CMK (cell line): ENCODE data around the gene RSPH10B2.
"Not testable (repeated sequence)": the region's sequence is repeated elsewhere in the genome, so short reads cannot be mapped to it uniquely, and the experiment has no call there.

Experiments
- DNase-seq: peaks from one replicate; pipeline ENCODE4 v3.0.0-alpha.2; 2010; ENCODE audit warnings: low read depth

Gene RSPH10B2

DNA sequence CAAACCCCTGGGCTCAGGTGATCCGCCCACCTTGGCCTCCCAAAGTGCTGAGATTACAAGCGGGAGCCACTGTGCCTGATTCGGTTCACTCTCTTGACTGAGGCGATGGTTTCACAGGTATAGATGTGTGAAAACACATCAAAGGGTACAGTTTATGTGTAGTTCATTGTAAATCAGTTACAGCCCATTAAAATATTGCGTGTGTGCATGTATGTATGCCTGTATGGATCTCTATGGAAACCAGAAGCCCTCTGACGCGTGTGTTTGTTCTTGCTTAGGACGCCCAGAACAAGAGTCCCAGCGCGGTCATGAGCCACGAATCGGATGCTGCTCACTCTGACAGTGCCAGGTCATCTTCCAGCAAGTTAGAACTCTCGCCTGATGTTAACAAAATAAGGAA, 35.5 kb downstream of the RSPH10B2 start:
- not testable (repeated sequence) for DNase-seq

DNA sequence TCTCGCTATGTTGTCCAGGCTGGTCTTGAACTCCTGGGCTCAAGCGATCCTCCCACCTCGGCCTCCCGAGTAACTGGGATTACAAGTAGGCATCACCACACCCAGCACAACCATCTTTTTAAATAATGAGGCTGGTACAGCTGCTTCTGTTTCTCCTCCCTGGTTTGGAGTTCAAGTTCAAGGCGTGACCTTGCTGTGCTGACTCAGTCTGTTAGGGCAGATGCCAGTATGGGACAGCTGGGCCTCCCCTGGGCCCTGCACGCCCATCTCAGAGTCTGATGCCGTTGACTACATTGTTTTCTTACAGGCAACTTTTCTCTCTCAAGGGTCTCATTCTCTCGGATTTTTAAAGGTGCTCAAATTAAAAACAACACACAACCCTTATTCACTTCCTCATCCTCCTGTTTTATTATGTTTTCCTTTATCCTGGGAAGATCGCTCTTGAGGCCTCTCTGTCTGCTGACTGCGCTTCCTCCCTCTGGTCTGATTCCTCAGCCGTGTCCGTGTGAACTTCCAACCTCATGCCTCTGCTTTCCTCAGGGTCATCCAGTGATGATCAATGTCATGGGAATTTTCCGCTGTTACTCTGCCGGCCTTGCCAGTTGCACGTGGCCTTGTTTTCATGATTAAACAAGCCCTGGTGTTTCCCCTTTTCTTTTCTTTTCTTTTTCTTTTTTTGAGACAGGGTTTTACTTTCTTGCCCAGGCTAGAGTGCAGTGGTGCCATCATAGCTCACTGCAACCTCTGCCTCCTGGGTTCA, 38.4 kb downstream of the RSPH10B2 start:
- not testable (repeated sequence) for DNase-seq

DNA sequence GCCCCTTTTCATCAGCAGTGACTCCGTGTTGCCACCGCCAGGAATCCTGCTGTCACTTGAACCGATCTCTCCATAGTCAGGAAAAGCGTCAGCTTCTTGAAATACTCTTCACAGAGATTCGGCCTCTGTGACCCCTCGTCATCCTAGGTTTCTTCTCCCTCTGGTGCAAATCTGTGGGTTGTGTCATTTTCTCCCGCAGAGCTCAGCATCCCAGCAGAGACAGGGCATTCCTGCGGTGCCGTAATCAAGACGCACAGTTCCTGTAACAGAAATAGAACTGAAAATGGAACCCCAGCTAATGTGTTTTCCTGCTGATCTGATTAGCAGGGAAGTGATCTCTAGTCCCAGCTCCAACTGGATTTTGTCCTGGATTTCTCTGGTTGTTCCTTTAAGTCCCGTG, 40.4 kb downstream of the RSPH10B2 start:
- not testable (repeated sequence) for DNase-seq

DNA sequence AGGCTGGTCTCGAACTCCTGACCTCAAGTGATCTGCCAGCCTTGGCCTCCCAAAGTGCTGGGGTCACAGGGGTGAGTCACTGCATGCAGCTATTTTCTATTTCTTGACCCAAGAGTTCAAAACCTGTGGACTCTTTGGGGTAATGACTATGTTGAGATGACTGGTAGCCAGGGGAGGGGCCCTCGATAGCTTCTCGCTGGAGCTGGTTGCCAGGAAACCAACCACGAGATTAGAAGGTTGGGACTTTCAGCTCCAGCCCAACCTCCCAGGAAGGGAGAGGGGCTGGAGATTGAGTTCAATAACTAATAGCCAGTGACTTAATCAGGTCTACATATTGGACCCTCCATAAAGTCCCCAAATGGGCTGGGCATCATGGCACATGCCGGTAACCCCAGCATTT, 43.3 kb downstream of the RSPH10B2 start:
- not testable (repeated sequence) for DNase-seq

DNA sequence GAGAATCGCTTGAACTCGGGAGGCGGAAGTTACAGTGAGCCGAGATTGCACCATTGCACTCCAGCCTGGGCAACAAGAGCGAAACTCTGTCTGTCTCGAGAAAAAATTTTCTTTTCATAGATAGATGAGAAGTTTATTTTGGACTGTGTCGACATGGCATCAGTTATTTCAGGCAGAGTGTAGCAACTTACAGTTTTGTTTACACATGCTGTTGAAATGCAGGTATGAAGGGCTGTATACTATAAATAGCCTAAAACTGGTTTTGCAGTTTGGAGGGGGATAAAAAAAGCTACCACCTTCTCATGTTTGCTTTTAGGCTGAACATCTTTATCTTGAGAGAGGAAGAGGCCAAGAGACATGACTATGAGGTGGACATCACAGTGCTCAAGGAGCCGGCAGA, 44.1 kb downstream of the RSPH10B2 start:
- DNase-seq: not testable (repeated sequence)

DNA sequence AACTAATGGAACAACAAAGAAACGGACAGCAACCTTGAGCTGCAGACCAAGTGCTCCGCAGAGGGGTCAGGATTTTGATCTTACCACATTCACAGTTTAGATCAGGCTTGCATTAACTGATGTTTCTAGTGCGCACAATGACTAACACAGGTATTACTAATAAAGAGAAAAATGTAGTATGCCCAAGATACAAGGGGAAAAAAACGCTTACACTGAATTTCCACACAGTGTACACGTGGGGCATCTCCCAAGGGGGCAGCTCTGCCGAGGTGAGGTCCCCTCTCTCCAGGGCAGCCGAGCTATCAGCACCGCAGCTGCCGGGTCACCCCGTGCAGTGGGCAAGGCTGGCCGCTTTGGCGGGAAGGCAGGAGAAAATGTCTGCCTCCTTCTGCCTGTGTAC, 46.0 kb downstream of the RSPH10B2 start:
- DNase-seq: not testable (repeated sequence)

DNA sequence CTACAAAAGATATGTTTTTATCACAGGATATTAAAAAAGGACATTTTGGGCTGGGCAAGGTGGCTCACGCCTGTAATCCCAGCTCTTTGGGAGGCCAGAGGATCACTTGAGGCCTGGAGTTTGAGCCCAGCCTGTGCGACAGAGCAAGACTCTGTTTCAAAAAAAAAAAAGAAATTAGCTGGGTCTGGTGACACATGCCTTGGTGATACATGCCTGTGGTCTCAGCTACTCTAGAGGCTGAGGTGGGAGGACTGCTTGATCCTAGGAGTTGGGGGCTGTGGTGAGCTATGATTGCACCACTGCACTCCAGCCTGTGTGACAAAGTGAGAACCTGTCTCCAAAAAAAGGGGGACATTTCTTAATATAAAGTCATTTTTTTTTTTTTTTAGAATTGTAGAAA, 46.4 kb downstream of the RSPH10B2 start:
- DNase-seq: not testable (repeated sequence)

DNA sequence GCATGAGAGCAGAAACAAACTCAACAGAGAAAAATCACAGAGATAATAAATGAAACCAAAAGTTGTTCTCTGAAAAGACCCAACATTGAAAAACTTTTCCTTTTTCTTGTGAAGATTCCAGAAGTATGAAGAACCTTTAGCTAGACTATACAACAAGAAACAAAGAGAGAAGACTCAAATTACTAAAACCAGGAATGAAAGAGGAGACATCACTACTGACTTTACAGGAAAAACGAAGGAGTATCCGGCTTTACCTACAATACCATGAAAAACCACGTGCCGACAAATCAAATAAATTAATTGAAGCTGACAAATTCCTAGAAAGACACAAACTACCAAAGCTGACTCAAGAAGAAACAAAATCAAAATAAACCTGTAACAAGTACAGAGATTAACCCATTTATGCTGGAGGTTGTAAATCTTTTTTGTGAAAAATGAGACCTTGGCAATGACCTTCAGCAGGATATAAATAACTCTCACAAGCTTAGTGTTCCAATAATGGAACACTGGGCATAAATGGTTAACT, 53.6 kb downstream of the RSPH10B2 start:
- not testable (repeated sequence) for DNase-seq

DNA sequence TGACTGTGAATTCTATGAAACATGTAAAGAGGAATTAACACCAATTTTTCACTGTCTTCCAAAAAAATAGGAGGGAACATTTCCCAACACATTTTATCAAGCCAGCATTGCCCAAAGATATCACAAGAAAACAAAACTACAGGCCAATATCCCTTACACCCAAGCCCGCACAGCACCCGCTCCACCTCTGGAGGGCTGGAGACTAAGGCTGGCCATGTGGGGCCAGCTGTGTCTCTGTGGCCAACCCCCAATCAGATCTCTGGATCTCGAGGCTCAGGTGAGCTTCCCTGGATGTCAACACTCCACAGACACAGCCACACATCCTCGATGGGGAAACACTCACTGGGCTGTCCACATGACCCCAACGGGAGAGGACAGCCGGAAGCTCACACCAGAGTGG, 54.1 kb downstream of the RSPH10B2 start:
- DNase-seq: not testable (repeated sequence)

DNA sequence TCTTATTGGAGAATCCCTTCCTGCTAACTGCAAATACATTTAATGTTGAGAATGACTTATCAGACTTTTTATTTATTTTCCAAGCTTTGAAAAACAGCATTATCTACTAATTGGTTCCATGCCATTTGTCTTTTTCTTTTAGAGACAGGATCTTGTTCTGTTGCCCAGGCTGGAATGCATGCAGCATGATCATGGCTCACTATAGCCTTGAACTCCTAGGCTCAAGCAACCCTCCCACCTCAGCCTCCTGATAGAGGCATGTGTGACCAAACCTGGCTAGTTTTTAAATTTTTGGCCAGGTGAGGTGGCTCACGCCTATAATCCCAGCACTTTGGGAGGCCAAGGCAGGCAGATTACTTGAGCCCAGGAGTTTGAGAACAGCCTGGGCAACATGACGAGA, 59.1 kb downstream of the RSPH10B2 start:
- DNase-seq: not testable (repeated sequence)

DNA sequence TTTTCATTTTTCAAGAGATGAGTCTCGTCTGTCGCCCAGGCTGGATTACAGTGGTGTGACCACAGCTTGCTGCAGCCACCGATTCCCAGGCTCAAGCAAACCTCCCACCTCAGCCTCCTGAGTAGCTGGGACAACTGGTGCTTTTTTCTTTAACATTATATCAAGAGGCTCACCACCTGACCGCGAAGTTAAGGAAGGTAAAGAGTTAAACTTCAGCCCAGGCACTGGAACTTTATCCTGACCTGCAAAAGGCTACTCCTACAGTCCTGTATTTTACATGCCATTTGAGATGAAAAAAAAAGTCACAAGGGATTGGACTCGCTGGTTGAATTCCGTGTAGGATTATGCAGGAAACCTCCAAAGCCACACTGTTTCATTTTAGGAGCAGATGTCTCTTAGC, 61.6 kb downstream of the RSPH10B2 start:
- DNase-seq: not testable (repeated sequence)

DNA sequence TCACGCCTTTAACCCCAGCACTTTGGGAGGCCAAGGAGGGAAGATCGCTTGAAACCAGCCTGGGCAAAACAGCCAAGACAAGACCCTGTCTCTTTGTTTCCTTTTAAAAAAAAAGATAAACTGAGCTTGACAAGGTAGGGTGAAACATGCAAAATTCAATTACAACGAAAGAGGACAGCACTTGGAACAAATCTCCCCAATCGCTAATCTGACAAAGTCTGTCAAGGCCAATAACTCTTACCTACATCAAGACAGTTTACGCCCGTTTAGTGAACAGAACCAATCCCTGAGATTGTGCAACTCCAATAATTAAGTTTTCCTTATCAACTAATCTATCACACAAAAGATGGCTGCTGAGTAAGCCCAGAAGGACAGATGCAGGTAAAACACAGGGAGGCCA, 67.7 kb downstream of the RSPH10B2 start:
- not testable (repeated sequence) for DNase-seq

DNA sequence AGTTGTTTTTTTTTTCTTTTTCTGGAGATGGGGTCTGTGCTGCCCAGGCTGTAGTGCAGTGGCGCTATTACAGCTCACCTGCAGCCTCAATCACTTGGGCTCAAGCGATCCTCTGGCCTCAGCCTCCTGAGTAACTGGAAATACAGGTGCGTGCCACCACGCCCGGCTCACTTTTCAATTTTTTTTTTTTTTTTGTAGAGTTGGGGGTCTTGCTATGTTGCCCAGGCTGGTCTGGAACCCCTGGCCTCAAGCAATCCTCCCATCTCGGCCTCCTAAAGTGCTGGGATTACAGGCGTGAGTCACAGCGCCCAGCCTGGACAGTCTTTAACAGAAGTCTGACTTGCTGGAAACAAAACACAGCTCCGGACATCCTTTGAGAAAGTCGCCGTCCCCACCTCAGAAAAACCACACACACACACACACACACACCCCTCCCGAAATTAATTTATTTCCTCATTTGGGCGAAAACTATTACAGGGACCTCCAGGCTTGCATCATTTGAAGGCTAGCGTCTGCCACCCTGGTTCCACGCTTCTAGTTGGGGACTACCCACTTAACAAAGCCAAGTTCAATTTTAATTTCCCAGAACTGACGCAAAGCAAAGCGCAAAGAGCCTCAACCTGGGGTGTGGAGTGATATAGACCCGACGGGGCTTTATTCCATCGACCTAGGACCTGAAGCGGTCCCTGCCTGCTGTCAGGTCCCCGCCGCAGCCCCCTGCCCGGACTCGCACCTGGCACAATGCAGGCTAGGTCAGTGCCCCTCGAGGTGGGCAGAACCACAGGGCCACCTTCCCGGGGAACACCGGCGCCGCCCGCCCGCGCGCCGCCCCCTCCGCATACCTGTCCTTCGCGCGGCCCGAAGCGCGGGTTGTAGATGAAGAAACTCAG, 71.6 kb downstream of the RSPH10B2 start:
- not testable (repeated sequence) for DNase-seq

DNA sequence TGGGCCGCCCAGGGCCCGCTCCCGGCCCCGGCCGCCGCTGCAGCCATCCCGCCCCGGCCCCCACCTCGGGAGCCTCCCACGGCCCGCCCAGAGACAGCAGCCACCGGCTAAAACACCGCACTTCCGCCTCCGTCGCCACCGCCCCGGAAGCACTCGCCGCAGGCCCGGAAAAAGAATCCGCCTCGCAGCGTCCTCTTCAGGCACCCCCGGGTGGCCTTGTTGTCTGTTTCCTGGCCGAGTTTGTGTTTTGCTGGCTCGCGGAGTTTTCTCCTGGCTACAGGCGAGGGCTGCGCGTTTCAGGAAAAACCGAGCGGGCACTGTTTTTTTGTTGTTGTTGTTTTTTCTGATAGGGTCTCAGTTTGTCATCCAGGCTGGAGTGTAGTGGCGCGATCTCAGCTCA, 72.2 kb downstream of the RSPH10B2 start, which contains the start of gene CCZ1B:
Gene CCZ1B, minus strand, starts transcription at position 125 of the 400 bp plus-strand sequence. Its CDS starts 78 bp downstream, at position 47.
- DNase-seq: peak; percentile 53

DNA sequence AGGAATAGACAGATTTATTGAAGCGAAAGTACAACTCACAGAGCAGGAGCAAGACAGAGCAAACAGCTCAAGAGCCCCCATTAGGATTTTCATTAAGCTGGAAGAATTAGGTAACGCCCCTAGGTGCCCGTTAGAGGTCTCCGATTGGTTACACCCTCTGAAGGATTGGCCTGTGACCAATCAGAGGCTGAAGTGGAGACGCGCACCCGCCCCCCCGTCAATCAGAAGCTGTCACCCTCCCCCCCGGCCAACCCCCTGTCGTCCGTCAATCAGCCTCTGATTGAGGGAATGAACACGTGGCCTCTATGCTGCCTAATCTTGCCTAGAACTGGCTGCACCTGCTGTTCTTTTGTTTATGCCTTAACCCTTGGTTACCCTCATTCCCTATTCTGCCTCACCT, 73.3 kb downstream of the RSPH10B2 start:
- DNase-seq: not testable (repeated sequence)

DNA sequence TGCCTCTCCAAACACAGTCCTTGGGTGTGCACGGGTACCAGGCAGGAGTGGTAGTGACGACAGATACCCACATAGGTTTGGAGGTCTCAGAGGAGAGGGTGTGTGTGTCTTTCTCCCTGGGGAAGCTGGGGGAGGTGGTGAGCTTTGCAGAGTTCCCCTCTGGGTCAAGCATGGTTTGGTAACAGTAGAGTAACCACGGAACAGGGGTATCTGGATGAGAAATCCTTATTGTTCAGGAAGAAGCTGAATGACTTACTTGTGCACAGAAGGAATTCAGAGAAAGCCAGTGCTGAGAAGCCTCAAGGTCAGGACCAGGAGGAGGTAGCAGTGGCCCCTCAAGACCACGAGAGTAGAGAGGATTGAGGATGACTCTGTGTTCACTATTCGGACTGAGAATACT, 75.7 kb downstream of the RSPH10B2 start:
- DNase-seq: not testable (repeated sequence)

DNA sequence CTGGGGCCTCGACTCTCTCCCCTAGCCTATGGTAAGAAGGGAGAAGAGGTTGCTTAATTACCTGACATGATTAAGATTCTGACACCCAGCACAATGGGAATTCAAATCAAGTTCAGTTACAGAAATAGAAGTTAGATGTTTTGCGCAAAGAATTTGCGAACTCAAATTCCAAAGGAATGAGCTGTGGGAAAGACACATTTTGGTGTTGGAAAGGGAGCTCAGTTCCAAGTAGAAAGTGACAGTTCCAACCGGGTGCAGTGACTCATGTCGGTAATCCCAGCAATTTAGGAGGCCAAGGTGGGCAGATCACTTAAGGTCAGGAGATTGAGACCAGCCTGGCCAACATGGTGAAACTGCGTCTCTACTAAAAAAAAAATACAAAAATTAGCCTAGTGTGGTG, 76.1 kb downstream of the RSPH10B2 start:
- DNase-seq: not testable (repeated sequence)

DNA sequence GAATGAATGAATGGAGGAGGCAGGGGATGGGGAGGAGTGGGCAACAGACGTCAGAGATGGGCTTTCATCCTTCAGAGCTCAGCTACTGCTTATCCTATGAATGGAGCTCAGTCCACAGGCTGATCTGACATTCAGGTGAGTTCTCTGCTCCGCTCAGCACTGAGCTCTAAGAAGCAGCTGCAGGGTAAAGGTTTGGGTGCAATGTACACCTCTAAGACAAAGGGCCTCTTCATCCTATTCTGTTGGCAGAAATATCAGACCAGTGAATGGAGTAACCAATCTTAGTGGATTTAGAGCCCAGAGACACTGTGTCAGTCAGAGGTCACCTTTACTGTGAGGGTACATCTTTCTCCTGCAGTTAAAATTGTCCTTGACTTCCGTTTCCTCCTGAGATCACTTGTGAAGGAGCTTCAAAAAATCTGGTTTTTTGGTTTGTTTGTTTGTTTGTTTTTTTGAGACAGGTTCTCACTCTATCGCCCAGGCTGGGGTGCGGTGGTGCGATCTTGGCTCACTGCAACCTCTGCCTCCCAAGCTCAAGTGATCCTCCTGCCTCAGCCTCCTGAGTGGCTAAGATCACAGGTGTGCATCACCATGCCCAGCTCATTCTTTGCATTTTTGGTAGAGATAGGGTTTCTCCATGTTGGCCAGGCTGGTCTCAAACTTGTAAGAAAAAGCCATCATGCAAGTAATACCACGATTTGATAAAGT, 77.3 kb downstream of the RSPH10B2 start:
- DNase-seq: no peak

DNA sequence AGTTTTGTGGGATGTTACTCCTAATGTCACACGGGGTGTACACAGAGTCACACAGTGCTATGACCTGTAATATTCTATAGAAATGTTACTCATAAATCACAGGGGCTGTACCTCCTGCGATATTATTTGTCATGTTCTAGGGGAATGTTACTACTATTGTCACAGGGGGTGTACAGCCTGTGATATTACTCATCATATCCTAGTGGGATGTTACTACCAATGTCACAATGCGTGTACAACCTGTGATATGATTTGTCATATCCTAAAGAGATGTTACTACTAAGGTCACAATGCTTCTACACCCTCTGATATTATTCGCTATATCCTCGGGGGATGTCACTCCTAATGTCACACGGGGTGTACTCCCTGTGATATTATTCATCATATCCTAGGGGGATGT, 79.7 kb downstream of the RSPH10B2 start:
- no peak for DNase-seq

DNA sequence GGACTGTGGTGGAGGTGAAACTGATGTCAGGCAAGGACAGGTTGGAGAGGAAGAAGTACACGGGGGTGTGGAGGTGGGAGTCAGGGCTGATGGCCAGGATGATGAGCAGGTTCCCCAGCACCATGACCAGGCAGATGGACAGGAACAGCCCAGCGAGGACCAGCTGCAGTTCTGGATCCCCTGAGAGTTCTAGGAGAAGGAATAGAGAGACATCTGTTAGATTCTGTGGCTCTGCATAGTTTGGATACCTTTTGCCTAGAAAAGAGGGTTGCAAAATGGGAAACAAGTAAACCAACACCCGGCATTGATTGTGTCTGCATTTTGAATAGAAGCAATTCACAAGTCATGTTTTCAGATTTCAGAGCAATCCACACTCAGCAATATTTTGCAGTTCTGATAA, 81.6 kb downstream of the RSPH10B2 start:
- not testable (repeated sequence) for DNase-seq

DNA sequence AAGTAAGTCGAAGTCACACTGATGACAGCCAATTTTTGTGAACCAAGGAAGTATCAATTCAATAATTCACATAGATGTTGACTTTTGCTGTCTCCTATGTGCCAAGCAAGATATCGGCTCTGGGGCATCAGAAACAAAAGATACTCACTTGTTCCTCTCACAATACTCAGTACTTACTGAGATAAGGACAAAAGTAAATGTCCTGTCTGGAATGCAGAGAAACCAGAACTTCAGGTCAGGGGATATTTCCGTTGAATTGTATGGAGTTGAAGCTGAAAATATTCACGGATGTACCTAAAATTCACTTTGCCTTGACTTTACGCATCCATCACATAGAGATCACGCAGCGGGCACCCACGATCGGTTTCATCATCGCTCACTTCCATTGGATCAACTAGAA, 83.2 kb downstream of the RSPH10B2 start:
- DNase-seq: not testable (repeated sequence)
